CD4-positive, alpha-beta T cell treated with Interleukin-15 for 1 hour (primary cell): ENCODE data around the gene CFAP58.

Experiments
- DNase-seq: peaks from one replicate; pipeline ENCODE4 v3.0.0-alpha.2; 2020

Gene CFAP58, protein sequence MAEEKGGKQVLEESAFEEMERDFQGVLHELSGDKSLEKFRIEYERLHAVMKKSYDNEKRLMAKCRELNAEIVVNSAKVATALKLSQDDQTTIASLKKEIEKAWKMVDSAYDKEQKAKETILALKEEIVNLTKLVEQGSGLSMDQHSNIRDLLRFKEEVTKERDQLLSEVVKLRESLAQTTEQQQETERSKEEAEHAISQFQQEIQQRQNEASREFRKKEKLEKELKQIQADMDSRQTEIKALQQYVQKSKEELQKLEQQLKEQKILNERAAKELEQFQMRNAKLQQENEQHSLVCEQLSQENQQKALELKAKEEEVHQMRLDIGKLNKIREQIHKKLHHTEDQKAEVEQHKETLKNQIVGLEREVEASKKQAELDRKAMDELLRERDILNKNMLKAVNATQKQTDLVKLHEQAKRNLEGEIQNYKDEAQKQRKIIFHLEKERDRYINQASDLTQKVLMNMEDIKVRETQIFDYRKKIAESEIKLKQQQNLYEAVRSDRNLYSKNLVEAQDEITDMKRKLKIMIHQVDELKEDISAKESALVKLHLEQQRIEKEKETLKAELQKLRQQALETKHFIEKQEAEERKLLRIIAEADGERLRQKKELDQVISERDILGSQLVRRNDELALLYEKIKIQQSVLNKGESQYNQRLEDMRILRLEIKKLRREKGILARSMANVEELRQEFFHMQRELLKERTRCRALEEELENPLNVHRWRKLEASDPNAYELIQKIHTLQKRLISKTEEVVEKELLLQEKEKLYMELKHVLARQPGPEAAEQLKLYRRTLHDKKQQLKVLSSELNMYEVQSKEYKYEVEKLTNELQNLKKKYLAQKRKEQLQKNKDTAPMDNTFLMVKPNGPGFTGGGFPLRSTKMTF

DNA sequence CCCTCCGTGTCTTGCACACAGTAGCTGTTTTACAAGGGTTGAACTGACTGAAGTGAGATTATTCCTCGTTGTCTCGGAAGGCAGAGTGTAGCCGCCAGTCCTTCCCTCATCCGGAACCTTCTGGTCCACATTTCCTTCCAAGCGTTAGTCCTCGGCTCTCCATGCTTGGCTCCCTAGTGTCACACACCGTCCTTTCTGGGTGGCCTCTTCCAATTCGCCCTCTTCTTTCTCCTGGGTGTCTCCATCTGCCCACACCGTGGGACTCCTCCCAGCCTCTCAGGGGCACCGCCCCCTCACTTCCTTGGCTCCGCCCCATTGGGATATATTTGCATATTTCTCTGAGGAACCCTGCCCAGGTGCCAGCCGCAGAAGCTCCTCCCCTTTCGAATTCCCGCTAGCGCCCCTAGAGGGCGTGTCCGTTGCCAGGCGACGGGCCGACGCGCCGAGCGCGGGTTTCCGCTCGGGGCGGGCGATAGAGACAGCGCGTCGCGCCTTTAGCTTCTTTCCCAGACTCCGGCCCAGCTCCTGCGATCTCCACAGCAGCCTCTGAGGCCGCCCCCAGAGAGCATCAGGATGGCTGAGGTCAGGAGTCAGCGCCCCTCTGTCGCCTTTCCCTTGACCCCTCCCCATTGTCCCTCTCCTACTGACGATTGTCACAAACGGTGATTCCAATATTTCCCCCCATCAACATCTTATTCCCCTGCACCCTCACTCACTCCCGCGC is at the start of gene CFAP58:
CFAP58 (plus strand) TSS at position 509 of the 724 bp plus-strand sequence; CDS start at position 574, 65 bp downstream.
- DNase-seq: peak; percentile 93

DNA sequence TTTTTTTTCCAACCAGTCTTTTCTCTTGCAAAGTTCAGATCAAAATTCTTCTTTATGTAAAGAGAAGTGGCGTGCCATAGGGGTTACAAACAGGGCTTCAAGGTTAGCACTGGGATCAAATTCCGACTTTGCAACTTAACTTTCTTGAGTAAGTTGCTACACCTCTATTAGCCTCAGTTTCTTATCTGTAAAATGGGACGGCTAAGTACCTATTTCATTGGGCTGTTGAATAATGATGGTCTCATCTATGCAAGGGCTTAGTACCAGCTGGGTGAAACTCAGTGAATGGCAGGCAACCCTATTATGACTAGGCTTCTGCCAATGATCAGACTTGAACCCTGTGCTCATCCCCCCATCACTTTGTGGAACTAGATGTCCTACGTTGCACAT is 49.3 kb upstream of the CFAP58 start:
- no peak for DNase-seq

DNA sequence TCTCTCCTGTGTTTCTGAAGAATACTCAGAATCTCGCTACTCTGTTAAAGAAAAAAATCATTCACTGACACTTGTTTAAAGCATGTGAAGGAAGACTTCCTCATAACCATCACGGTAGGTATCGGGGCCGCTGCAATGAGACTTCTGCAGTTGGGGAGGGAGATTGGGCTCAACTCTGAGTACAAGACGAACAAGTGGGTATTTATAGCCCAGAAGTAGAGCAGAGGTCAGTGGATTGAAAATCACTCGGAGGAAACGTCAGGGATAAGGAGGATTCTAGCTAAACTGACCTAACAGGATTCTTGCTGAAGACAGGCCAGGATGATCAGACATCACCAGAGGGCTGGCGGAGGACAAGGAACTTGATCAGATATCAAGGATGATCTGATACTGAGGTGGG is 48.7 kb upstream of the CFAP58 start:
- no peak for DNase-seq

DNA sequence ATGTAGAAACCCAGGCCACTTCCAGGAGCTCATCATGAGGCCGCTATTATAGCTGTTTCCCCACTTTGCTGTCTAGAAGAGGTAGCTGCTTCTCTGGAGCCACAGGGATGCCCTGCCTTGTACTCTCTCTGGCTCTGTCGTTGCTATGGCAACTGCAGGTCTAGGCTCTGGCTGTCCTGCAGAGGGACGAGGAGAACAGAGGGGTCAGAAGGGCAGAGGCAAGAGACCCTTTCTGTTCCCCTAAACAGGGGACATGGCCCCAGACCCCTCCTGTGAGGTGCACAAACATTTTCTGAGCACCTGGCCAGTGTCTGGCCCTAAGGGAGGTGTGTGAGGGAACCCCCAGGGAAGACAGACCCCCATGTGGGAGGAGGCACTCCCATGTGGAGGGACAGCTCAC is 46.7 kb upstream of the CFAP58 start:
- no peak for DNase-seq

DNA sequence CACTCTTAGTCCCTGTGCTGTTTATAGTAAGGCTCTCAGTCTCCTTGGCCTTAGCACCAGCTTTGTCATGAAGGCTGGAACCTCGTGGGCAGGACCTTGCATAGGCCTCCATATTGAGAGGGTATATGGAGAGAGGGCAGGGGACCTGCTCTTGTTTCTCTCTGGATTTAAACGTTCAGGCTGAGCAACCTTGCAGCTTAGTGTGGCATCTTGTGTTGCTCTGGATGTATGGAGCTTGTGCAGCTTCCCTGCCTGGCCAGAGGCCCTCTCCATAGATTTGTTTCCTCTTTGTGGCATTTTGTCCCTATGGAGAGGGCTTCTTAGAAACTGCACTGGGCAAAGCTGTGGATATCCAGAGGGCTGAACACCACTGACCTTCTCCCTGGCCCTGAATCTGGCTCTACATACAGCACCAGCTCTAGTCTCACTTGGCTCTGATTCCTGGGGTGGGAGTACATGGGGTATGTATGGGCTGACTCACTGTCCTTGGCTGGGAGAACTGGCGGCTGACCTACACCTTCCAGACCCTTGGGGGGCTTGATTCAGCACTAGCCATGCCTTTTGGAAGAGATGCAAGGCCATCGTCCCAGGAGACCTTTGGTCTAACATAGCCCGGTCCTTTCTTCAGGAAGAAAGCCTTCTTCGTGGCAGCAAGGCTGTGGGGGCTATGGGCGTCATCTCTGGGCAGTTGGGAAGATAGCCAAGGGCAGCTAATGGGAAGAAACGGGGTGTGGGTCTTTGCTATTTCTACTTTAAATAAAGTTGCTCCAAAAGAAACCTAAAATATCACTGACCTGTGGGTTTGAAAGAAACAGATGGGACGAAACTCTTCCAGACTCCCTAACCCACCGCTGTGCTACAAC is 45.8 kb upstream of the CFAP58 start:
- no peak for DNase-seq

DNA sequence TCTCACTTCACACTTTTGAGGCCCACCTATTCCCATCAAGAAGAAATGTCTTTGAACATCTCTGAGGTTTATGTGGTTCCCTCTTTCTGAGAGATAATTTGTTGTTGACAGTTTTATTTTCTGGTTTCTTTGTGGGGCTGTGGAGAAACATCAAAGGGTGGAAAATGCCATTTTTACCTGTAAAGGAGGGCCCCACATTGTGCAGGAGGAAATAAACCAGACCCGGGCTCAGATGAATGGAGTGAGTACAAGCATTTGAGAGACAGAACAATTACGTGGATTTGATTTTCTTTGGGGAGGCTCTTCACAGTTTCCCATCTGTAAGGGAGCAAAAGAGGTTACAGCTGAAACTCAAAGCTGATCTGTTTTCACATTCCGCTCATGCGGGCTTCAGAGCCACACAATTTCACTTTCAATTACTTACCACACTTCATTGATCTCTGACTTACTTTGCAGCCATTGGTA is 45.2 kb upstream of the CFAP58 start:
- no peak for DNase-seq

DNA sequence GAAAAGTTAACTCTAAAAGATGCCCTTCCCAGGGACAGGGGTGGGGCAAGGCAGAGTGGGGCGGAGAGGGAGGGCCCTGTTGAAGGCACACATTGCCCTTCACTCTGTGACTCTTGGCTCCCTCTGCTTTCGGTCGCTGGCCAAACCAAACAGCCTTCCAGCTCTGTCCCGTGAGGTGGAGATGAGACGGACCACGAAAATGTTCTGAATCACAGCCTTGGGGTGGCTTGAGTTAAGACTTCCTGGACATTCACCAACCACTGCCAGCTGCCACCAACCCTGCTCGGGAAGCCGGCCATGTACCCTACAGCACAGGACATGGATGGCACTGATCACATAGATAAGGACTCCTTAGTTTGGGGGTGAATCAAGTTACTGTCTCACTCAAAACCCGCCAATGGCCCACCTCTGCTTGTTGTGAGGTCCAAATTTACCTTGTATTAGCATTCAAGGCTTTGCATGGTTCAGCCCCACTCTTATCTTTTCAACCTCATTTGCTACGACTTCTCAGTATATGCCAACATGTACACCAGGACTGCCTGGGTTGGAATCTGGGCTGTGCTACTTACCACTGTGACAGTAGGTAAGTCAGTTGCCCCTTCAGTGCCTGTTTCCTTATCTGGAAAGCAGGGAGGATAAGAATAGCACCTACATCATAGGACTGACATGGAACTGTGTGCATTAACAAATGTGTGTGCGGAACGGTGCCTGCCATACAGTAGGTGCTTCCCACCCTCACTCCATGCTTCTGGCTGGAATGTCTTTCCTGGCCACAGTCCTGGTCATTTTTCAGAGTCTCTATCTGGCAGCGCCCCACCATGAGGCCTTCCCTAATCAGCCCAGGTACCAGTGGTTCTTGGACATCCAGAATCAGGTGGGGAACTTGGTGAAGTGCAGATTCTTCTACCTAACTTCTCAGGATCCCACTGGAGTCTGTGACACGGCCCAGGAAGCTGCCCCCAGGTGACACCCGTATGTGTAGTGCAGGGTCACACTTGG is 43.4 kb upstream of the CFAP58 start:
- no peak for DNase-seq

DNA sequence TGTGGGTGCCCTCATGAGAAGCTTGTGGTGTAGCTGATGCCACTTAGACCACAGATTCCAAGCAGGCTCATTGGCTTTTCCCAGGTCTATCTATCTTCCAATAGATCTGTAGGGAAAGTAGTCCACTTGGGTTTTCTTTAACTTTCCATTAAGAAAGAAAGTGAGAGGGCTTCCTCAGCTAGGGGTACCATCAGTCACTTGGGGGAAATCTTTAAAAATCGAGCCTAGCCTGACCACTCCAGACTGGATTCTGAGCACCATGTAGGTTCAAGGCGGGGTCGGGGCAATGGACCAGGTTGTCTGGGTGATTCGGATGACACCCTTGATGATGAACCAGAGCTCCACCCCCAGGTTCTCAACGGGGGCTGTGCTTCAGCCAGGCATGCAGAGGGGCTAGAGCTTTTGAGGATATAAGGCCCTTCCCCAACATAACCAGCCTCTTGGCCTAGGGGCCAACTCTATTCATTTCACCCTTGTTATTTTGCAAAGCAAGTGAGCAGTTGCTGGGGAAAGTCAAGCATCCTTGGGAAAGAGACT is 42.4 kb upstream of the CFAP58 start:
- no peak for DNase-seq

DNA sequence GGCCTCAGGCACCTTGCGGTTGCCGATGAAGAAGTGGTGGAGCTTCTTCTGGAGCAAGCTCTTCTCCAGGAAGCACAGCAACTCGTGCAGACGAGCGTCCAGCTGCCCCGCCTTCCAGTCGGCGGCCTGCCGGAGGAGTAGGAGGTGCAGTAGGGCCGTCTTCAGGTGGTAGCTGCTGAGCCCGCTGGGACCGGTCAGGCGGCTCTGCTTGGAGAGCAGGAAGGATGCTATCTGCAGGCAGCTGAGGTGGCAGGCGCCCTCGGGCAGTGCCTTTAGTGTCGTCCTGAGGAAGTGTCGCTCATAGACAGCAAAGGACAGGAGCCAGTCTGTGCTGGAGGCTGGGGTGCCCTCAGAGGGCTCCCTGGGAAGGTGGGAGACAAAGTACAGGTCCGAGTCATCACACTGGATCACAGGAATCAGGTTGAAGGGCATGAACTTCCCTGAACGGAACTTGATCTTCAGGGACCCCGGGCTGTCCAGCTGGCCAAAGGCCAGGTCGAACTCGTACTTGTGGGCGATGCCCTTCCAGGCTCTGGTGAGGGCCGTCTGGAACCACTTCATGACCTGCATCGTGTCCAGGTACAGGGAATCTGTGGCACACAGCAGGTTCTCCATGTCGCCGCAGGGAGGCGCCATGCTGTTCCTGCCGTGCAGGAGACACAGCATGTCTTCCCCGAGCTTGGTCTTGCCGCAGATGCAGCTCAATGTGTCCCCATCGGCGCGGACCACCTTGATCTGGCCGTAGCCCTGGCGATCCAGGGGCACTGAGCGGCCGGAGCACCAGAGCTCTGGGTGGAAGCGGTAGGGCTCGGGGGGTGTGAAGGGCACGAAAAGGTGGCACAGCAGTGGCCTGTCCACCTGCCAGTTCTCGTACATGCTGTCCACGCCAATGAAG is 38.8 kb upstream of the CFAP58 start:
- no peak for DNase-seq

DNA sequence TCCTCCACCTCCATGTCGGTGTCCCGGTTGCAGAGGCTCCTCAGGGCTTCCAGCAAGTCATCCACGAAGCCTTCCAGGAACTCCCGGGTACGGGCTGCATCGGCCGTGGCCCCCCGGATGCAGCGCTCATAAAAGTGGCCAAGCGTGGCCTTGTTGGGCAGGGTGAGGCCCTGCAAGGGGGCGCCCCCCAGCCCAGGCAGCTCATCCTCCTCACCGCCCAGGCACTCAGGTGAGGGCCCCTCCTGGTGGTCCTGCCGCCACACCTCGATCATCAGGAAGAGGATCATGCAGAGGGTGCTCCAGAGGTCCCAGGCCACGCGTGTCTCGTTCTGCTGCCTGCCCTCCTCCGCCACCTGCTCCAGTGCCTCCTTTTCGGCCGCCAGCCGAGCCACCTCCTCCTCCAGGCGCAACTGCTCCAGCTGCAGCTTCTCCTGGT is 38.1 kb upstream of the CFAP58 start:
- DNase-seq: no peak

DNA sequence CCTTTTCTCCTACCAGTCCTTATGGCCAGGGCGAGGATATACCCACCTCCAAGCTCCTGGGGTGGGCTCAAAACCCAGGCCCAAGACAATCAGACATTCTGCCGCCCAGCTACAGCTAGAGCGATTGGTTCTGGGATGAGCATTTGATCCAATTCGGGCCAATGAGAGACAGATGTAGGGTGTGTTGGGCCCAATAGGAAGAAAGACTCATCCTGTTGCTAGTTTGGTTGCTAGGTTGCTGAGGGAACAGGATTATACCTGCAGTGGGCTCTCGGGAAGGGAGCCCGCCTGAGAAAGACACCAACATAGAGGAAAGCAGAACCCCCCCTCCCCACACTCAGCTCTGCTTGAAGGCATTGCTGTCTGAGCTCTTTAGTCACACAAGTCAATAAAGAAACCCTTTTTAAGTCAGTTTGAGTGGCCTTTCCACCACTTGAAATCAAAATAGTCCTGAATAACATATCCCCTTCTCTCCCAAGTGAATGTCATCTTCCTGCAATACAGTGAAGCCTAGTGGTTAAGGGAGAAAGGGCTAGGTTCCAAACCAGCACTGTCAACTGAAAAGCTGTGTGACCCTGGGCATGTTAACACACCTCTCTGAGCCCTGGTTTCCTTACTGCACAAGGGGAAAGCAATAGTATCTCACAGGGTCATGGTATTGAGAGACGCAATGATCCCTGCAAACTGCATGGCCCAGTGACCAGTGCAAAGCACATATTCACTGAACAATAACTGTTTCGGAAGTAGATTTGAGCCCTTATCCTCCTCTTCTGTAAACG is 37.1 kb upstream of the CFAP58 start:
- DNase-seq: no peak

DNA sequence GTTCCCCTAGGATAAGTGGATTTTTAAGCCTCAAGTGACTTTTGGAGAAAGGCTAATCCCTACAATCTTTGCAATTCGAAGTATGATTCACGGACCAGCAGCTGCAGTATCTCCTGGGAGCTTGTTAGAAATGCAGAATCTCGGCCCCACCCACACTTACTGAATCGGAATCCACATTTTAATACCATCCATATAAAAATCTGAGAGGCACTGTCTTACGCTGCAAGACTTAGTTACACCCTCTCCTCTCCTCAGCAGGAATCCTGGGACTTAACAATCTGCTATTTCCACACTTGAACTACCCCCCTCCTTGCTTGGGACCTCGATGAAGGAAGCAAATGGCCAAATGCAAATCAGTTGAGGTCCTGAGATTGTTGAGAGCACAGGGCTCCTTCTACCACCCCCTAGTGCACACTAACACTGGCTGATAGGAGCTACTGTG is 36.3 kb upstream of the CFAP58 start:
- no peak for DNase-seq

DNA sequence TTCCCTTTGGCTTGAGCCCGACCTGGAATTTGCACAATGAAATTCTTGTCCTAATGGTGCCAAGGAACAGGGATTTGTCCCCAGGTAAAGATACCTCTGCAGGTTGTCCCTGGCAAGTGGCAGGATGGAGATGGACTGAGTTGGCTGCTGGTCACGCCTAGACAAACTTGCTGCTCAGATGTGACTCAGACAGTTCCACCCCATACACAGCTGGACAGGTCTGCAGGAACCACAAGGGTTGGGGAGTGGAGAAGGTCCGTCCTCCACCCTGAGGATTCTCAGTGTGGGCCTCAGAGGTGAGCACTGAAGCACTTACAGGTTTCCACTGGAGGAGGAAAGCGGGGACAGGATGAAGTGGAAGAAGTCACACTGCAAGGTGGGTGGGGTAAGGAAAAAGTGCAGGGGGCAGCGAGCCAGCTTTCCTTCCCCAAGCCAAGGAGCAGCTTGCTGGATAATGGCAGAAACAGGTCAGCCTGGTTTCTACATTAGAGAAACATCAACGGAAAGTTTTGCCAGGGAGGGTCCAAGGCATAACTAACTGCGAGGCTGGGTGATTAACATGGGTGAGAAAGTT is 35.8 kb upstream of the CFAP58 start:
- DNase-seq: no peak

DNA sequence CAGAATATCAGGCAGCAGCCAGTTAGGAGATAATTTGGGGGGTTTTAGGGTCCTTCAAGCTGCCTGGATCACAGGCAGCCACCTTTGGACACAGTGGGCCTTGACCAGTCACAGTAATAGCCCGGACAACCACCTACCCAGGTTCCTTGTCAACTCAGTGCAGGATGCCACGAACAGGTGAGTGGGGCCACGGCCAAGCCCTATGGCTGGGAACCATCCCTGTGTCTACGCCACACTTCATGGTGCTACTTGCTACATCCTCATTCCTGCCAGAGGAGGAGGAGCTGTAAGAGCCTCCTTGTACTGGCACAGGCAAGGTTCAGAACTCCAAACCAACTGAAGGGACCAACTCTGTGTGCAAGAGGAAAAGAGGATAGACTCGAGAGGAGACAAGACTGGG is 35.3 kb upstream of the CFAP58 start:
- DNase-seq: no peak

DNA sequence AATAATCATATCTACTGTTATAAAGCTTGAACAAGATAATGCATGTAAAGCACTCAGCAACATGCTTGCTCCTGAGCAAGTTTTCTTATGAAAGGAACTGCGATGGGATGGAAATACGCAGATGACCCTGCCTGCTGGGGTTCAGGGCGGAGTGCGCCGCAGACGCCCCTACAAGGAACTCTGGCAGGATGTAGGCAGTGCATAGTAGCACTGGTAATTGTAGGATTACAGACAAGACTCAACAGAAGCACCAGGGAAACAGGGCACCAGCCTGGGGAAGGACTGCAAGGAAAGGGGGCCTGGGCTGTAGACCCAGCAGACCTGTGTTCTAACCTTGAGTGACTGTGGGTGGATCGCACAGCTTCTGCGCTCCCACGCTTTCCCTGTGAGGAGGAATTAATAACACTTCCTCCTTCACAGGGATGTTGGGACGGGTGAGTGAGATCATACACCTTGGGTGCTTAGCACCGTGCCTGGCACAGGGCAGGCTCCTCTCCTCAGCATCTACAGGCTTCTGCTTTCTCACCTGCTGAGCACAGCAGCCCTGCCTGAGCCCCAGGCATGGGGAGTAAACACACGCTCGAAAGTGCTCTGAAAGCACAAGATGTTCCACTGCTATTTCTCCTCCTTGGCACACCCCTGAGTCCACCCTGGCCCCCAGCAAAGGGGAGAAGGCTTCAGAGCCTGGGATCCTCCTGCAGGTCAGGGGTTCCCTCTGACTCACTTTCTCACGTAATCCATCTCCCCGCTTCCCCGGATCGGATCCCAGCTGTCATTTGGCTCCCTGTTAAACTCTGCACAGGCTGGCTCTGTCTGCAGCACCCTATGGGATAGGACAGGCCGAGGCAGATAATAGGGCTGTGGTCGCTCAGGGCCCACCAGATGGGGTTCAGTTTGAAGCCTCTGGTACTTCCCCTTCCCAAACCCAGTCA is 34.6 kb upstream of the CFAP58 start:
- no peak for DNase-seq

DNA sequence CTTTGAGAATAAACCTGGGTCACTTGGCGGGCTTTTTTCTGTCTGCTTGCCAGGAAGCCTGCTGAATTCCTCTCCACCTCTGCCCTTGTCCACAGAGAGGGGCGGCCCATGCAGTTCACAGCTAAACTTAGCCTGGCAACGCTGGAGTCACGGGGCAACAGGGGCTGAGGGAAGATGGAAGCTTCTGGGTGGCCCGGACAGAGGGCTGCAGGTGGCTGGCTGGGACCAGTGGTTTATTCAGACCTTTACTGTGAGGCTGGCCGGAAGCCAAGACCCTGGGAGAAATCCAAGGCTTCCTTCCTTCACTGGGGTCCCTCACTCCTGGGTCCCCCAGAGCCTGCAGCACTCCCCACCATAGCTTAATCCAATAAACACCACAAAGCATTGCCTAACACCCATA is 32.4 kb upstream of the CFAP58 start:
- DNase-seq: no peak
